ENCODE data around the gene IL21R.
A peak's percentile ranks its signal among the peaks of the same experiment; 100 is the strongest.

The IL21R gene

GRCh38 chr16:27374221-27374803 is 27.7 kb upstream of the IL21R start:
- H3K9me2 ChIP-seq (replicated peaks; ENCODE audit: control insufficient read depth, low read length), result no peaks in the 10 kb centered on the region
- peaks cover 55% of the 10 kb centered on the region for H3K4me1 ChIP-seq (ENCODE audit: control insufficient read depth, low read length)
- peaks cover 16% of the 10 kb centered on the region for H3K9me3 ChIP-seq (ENCODE audit: control insufficient read depth, insufficient read depth, low read length)
- H3K36me3 ChIP-seq (ENCODE audit: control insufficient read depth, low read length), result no peaks in the 10 kb centered on the region
- no peaks in the 10 kb centered on the region for H3K27me3 ChIP-seq (ENCODE audit: control insufficient read depth, low read length)
- peak overlapping the region; percentile 73 for H3K4me2 ChIP-seq (ENCODE audit: low read length)
- no peaks in the 10 kb centered on the region for H4K20me1 ChIP-seq (ENCODE audit: control insufficient read depth, insufficient read depth, low read depth, low read length)
- H3K27ac ChIP-seq (ENCODE audit: low read depth, low read length), result peak overlapping the region; percentile 66
- H3K4me3 ChIP-seq (ENCODE audit: low read length), result peak overlapping the region; percentile 55
- no peaks in the 10 kb centered on the region for H3K79me2 ChIP-seq (ENCODE audit: control insufficient read depth, low read length)
- TF ChIP-seq CTCF (IDR thresholded peaks at IDR 0.05; ENCODE audit: low read depth, low read length, poor library complexity, severe bottlenecking) (no peak), EZH2phosphoT487 (IDR thresholded peaks at IDR 0.05; ENCODE audit: borderline replicate concordance, low read length) (no peak)
- peaks cover 9% of the 10 kb centered on the region for H3F3A ChIP-seq (ENCODE audit: control insufficient read depth, insufficient read depth)

- no peaks in the 10 kb centered on the region for H3K79me2 ChIP-seq (ENCODE audit: control insufficient read depth, low read length)
- peaks cover 56% of the 10 kb centered on the region for H3K4me1 ChIP-seq (ENCODE audit: control insufficient read depth, low read length)
- peak overlapping the region; percentile 73 for H3K4me2 ChIP-seq (ENCODE audit: low read length)
- no peaks in the 10 kb centered on the region for H3K36me3 ChIP-seq (ENCODE audit: control insufficient read depth, low read length)
- TF ChIP-seq EZH2phosphoT487 (IDR thresholded peaks at IDR 0.05; ENCODE audit: borderline replicate concordance, low read length) (no peak), CTCF (IDR thresholded peaks at IDR 0.05; ENCODE audit: low read depth, low read length, poor library complexity, severe bottlenecking) (peak; percentile 74)
- no peaks in the 10 kb centered on the region for H3K9me2 ChIP-seq (replicated peaks; ENCODE audit: control insufficient read depth, low read length)
- peaks cover 9% of the 10 kb centered on the region for H3F3A ChIP-seq (ENCODE audit: control insufficient read depth, insufficient read depth)
- H3K27ac ChIP-seq (ENCODE audit: low read depth, low read length), result peak overlapping the region; percentile 66
- no peaks in the 10 kb centered on the region for H3K27me3 ChIP-seq (ENCODE audit: control insufficient read depth, low read length)
- H3K9me3 ChIP-seq (ENCODE audit: control insufficient read depth, insufficient read depth, low read length), result peaks cover 12% of the 10 kb centered on the region
- peak overlapping the region; percentile 55 for H3K4me3 ChIP-seq (ENCODE audit: low read length)
- no peaks in the 10 kb centered on the region for H4K20me1 ChIP-seq (ENCODE audit: control insufficient read depth, insufficient read depth, low read depth, low read length)
These were observed 27.1 kb upstream of the IL21R start for GRCh38 chr16:27374804-27375425.

GRCh38 chr16:27377666-27378485 is 24.1 kb upstream of the IL21R start:
- H4K20me1 ChIP-seq (ENCODE audit: control insufficient read depth, insufficient read depth, low read depth, low read length), result no peaks in the 10 kb centered on the region
- H3K4me3 ChIP-seq (ENCODE audit: low read length), result peak overlapping the region; percentile 58
- peak overlapping the region; percentile 88 for H3K4me2 ChIP-seq (ENCODE audit: low read length)
- H3K9me2 ChIP-seq (replicated peaks; ENCODE audit: control insufficient read depth, low read length), result no peaks in the 10 kb centered on the region
- peaks cover 64% of the 10 kb centered on the region for H3K4me1 ChIP-seq (ENCODE audit: control insufficient read depth, low read length)
- no peak for TF ChIP-seq CTCF (IDR thresholded peaks at IDR 0.05; ENCODE audit: low read depth, low read length, poor library complexity, severe bottlenecking)
- no peak for TF ChIP-seq EZH2phosphoT487 (IDR thresholded peaks at IDR 0.05; ENCODE audit: borderline replicate concordance, low read length)
- no peaks in the 10 kb centered on the region for H3K27me3 ChIP-seq (ENCODE audit: control insufficient read depth, low read length)
- no peaks in the 10 kb centered on the region for H3K79me2 ChIP-seq (ENCODE audit: control insufficient read depth, low read length)
- no peaks in the 10 kb centered on the region for H3K36me3 ChIP-seq (ENCODE audit: control insufficient read depth, low read length)
- H3K9me3 ChIP-seq (ENCODE audit: control insufficient read depth, insufficient read depth, low read length), result no peaks in the 10 kb centered on the region
- peak overlapping the region; percentile 70 for H3K27ac ChIP-seq (ENCODE audit: low read depth, low read length)
- H3F3A ChIP-seq (ENCODE audit: control insufficient read depth, insufficient read depth), result peaks cover 9% of the 10 kb centered on the region
